MM.1S (cell line): Measurements from ENCODE around the gene ADRM1.

Experiments used
- DNase-seq: peaks from one replicate; pipeline ENCODE4 v3.0.0-alpha.2; 2015
- H2AFZ ChIP-seq: fragments of 300-600 bp; sonication (generic); 2 replicates; pipeline ENCODE4 v1.6.0; 2016; ENCODE audit warnings: antibody characterized with exemption, low read length
- H3F3A ChIP-seq: fragments of 300-600 bp; sonication (generic); 2 replicates; pipeline ENCODE4 v1.6.1; 2016; ENCODE audit warnings: mild to moderate bottlenecking, antibody characterized with exemption, low read length, moderate library complexity, mixed read lengths; ENCODE audit not compliant: insufficient read depth
- H3K27ac ChIP-seq: fragments of 300-600 bp; sonication (generic); 2 replicates; pipeline ENCODE4 v1.5.1; 2016; ENCODE audit warnings: mild to moderate bottlenecking, low read length
- H3K27me3 ChIP-seq: fragments of 300-600 bp; sonication (generic); replicated peaks from 2 replicates; pipeline ENCODE4 v1.6.0; 2016; ENCODE audit warnings: low read length; ENCODE audit not compliant: insufficient read depth
- H3K36me3 ChIP-seq: fragments of 300-600 bp; sonication (generic); replicated peaks from 2 replicates; pipeline ENCODE4 v1.6.1; 2016; ENCODE audit warnings: mild to moderate bottlenecking, low read length, mixed read lengths; ENCODE audit not compliant: insufficient read depth
- H3K4me1 ChIP-seq: fragments of 300-600 bp; sonication (generic); 2 replicates; pipeline ENCODE4 v1.6.1; 2016; ENCODE audit warnings: low read length, mixed read lengths
- H3K4me2 ChIP-seq: fragments of 300-600 bp; sonication (generic); 2 replicates; pipeline ENCODE4 v1.6.0; 2016; ENCODE audit warnings: low read depth, low read length
- H3K4me3 ChIP-seq: fragments of 300-600 bp; sonication (generic); 2 replicates; pipeline ENCODE4 v1.5.1; 2016; ENCODE audit warnings: low read length, mixed read lengths
- H3K79me2 ChIP-seq: fragments of 300-600 bp; sonication (generic); 2 replicates; pipeline ENCODE4 v1.6.1; 2016; ENCODE audit warnings: mixed run types, low read length, mixed read lengths
- H3K9ac ChIP-seq: fragments of 300-600 bp; sonication (generic); 2 replicates; pipeline ENCODE4 v1.6.1; 2016; ENCODE audit warnings: low read length, mixed read lengths
- H3K9me2 ChIP-seq: fragments of 300-600 bp; sonication (generic); replicated peaks from 2 replicates; pipeline ENCODE4 v1.6.1; 2016; ENCODE audit warnings: mild to moderate bottlenecking, low read length, mixed read lengths; ENCODE audit not compliant: insufficient read depth
- H3K9me3 ChIP-seq: fragments of 300-600 bp; sonication (generic); replicated peaks from 2 replicates; pipeline ENCODE4 v1.6.1; 2016; ENCODE audit warnings: mild to moderate bottlenecking, low read length, mixed read lengths; ENCODE audit not compliant: insufficient read depth
- H4K20me1 ChIP-seq: fragments of 300-600 bp; sonication (generic); 2 replicates; pipeline ENCODE4 v1.6.1; 2016; ENCODE audit warnings: mild to moderate bottlenecking, low read length, moderate library complexity, mixed read lengths; ENCODE audit not compliant: insufficient read depth
- CTCF ChIP-seq: fragments of 300-600 bp; sonication (generic); IDR thresholded peaks from 2 replicates; pipeline ENCODE4 v1.5.1; 2016; ENCODE audit warnings: antibody characterized with exemption, low read length, mixed read lengths
- EZH2 ChIP-seq: fragments of 300-600 bp; sonication (generic); optimal IDR thresholded peaks from 2 replicates; pipeline ENCODE3; 2017; ENCODE audit warnings: low read depth, mild to moderate bottlenecking, antibody characterized with exemption, low read length, mixed read lengths
- EZH2phosphoT487 ChIP-seq: fragments of 300-600 bp; sonication (generic); IDR thresholded peaks from 2 replicates; pipeline ENCODE4 v1.6.1; 2018; ENCODE audit warnings: antibody characterized with exemption, low read length

Gene ADRM1

GRCh38 chr20:62351469-62352401, 48.9 kb downstream of the ADRM1 start:
- Histone ChIP-seq H2AFZ (no peak overlapping the region), H3K9ac (no peak overlapping the region), H3K27me3 (no peaks in the 10 kb centered on the region), H4K20me1 (no peaks in the 10 kb centered on the region), H3K4me1 (no peaks in the 10 kb centered on the region), H3K27ac (no peak overlapping the region), H3K9me3 (no peaks in the 10 kb centered on the region), H3K9me2 (no peaks in the 10 kb centered on the region), H3K36me3 (no peaks in the 10 kb centered on the region), H3K4me3 (no peak overlapping the region), H3K4me2 (no peak overlapping the region), H3K79me2 (peaks cover 15% of the 10 kb centered on the region), H3F3A (no peaks in the 10 kb centered on the region)
- DNase-seq = no peak
- no peak for TF ChIP-seq CTCF
- no peak for TF ChIP-seq EZH2phosphoT487
- TF ChIP-seq EZH2 = no peak

GRCh38 chr20:62352402-62353288, 49.8 kb downstream of the ADRM1 start:
- no peaks in the 10 kb centered on the region for H3K9me3 ChIP-seq
- H3F3A ChIP-seq = no peaks in the 10 kb centered on the region
- no peak overlapping the region for H3K4me3 ChIP-seq
- H3K27me3 ChIP-seq = no peaks in the 10 kb centered on the region
- H2AFZ ChIP-seq = no peak overlapping the region
- H3K4me1 ChIP-seq = no peaks in the 10 kb centered on the region
- H3K79me2 ChIP-seq = peaks cover 18% of the 10 kb centered on the region
- no peak for DNase-seq
- no peaks in the 10 kb centered on the region for H4K20me1 ChIP-seq
- no peak for TF ChIP-seq EZH2
- TF ChIP-seq EZH2phosphoT487 = no peak
- no peak for TF ChIP-seq CTCF
- no peak overlapping the region for H3K4me2 ChIP-seq
- no peak overlapping the region for H3K27ac ChIP-seq
- H3K36me3 ChIP-seq = no peaks in the 10 kb centered on the region
- no peaks in the 10 kb centered on the region for H3K9me2 ChIP-seq
- H3K9ac ChIP-seq = no peak overlapping the region

GRCh38 chr20:62353289-62354030, 50.7 kb downstream of the ADRM1 start:
- no peaks in the 10 kb centered on the region for H3K27me3 ChIP-seq
- no peak overlapping the region for H3K27ac ChIP-seq
- H3K9me3 ChIP-seq = no peaks in the 10 kb centered on the region
- TF ChIP-seq CTCF (no peak), EZH2 (no peak), EZH2phosphoT487 (no peak)
- H4K20me1 ChIP-seq = no peaks in the 10 kb centered on the region
- no peak overlapping the region for H2AFZ ChIP-seq
- H3K36me3 ChIP-seq = no peaks in the 10 kb centered on the region
- no peaks in the 10 kb centered on the region for H3K9me2 ChIP-seq
- DNase-seq = no peak
- no peak overlapping the region for H3K4me3 ChIP-seq
- no peaks in the 10 kb centered on the region for H3K4me1 ChIP-seq
- no peak overlapping the region for H3K4me2 ChIP-seq
- no peak overlapping the region for H3K9ac ChIP-seq
- H3F3A ChIP-seq = no peaks in the 10 kb centered on the region
- H3K79me2 ChIP-seq = peaks cover 24% of the 10 kb centered on the region
